ENCODE results near the gene PLCH2. TPM values are rescaled to one million over a fixed set of nuclear protein-coding genes. Genes with fewer than 3 reads are reported as not detected.

Gene PLCH2
- total and polyA plus RNA-seq, 12 donors = 0.06 to 0.51 (median 0.10) TPM; not detected in 2

GRCh38 chr1:2506007-2506860 lies 30.1 kb downstream of the PLCH2 start:
- TF ChIP-seq CTCF (IDR thresholded peaks at IDR 0.05) = no peak
- peak in 4 of 8 donors; percentile 4 to 11 (median 7) for ATAC-seq
- intact Hi-C loops (cut with DNase I) = no loop called here

DNA sequence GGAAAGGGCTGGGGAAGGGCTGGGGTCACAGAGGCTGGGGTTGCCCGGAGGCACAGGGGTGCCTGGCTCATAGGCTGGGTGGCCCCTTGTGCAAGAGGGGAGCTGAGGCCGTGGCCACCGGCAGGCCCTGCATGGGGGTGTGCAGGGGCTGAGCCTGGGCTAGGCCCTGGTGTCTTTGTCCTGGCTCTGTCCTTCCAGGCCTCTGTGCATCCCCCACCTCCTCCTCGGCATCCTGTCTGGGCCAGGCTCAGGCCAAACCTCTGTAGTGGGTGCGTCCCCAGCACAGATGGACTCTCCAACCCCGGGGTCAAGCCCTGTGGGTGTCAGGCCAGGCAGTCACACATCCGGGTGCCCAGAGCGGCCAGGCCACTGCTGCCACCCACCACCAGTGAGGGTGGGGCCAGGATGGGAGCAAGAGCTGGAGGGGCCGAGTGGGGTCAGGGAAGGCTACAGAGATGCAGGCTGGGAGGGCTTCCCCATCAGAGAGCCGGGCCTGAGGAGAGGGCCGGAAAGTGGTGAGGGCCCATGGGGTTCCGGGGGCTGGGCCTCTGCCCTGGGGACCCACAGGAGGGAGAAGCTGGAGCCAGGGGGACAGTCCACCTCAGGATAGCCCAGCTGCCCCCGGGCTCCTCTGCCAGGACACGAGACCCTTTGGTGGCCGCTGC lies 30.9 kb downstream of the PLCH2 start:
- Histone ChIP-seq H3K27ac (no peak overlapping the region), H3K36me3 (peaks cover 4 to 50% (median 38%) of the 10 kb centered on the region in 9 donors), H3K9me3 (no peaks in the 10 kb centered on the region), H3K4me1 (peaks cover 0 to 31% (median 12%) of the 10 kb centered on the region in 9 donors), H3K27me3 (peaks cover 3 to 32% (median 29%) of the 10 kb centered on the region in 7 donors), H3K4me3 (no peak overlapping the region)
- WGBS, 2 donors = 48 to 54% methylated on average over 15 of the region's 15 CpGs
- intact Hi-C loops (cut with DNase I) = no loop called here
- peak in 7 of 8 donors; percentile 8 to 42 (median 18) for ATAC-seq
- TF ChIP-seq CTCF (IDR thresholded peaks at IDR 0.05) = no peak
- no peak for DNase-seq

More at GRCh38 chr1:2506007-2506860, 30.1 kb downstream of the PLCH2 start:
- Histone ChIP-seq H3K4me1 (peaks cover 0 to 31% (median 12%) of the 10 kb centered on the region in 9 donors), H3K9me3 (no peaks in the 10 kb centered on the region), H3K4me3 (no peak overlapping the region), H3K36me3 (peaks cover 0 to 42% (median 30%) of the 10 kb centered on the region in 9 donors), H3K27me3 (peaks cover 3 to 40% (median 37%) of the 10 kb centered on the region in 7 donors), H3K27ac (no peak overlapping the region)
- 60% methylated on average over 29 to 30 of the region's 30 CpGs for WGBS, 2 donors
- DNase-seq = no peak

- Histone ChIP-seq H3K27me3 (peaks cover 3 to 24% (median 22%) of the 10 kb centered on the region in 7 donors), H3K27ac (no peak overlapping the region), H3K36me3 (peaks cover 6 to 57% (median 45%) of the 10 kb centered on the region in 9 donors), H3K9me3 (no peaks in the 10 kb centered on the region), H3K4me1 (peaks cover 0 to 31% (median 12%) of the 10 kb centered on the region in 9 donors), H3K4me3 (no peak overlapping the region)
- no peak for TF ChIP-seq CTCF (IDR thresholded peaks at IDR 0.05)
- intact Hi-C loops (cut with DNase I) = no loop called here
- WGBS, 2 donors = 88 to 92% methylated on average over 6 of the region's 6 CpGs
- DNase-seq (no peak), ATAC-seq (peak in 4 of 8 donors; percentile 7 to 10 (median 9))
Measured at GRCh38 chr1:2507744-2508155, 31.7 kb downstream of the PLCH2 start.

- H3K4me1 ChIP-seq = peaks cover 0 to 31% (median 12%) of the 10 kb centered on the region in 9 donors
- DNase-seq (no peak), ATAC-seq (no peak)
- H3K27ac ChIP-seq = no peak overlapping the region
- intact Hi-C loops (cut with DNase I) = no loop called here
- H3K4me3 ChIP-seq = no peak overlapping the region
- 86 to 89% methylated on average over 24 of the region's 24 CpGs for WGBS, 2 donors
- H3K27me3 ChIP-seq = peaks cover 3 to 20% (median 19%) of the 10 kb centered on the region in 7 donors
- H3K36me3 ChIP-seq = peaks cover 6 to 61% (median 48%) of the 10 kb centered on the region in 9 donors
- H3K9me3 ChIP-seq = no peaks in the 10 kb centered on the region
- TF ChIP-seq CTCF (IDR thresholded peaks at IDR 0.05) = no peak
Measured at GRCh38 chr1:2508180-2508579, 32.1 kb downstream of the PLCH2 start.
